HEK293T (cell line): ENCODE measurements around the gene AOPEP.

Experiments used
- FOXA1 ChIP-seq: fragments of 450-650 bp; IDR thresholded peaks from 2 replicates; pipeline ENCODE4 v1.6.1; 2016; ENCODE audit warnings: mild to moderate bottlenecking
- SP1 ChIP-seq: fragments of 450-650 bp; IDR thresholded peaks from 2 replicates; pipeline ENCODE4 v1.6.1; 2017

DNA sequence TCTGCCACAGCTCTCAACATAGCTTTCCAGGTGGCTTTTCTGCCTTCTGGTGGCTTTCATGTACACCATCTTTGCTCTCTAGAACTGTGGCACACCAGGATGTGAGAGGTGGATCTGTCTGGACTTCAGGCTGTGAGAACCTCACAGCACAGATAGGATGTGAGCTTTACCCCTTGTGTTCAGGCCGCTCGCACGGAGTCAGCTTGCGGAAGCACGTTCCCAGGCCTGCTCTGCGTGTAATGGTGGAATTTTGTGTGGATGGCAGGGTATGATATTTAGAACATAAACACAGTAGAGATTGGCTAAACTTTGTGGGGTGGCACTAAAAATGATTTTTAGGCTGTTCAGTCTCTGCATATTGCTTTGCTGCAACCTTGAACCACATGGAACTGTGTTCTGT is 340.6 kb downstream of the AOPEP start:
- TF ChIP-seq SP1 = no peak
- no peak for TF ChIP-seq FOXA1
